Endometrial microvascular endothelial cells (primary cell): Measurements from ENCODE around the gene NRL. TPM values are rescaled to one million over a fixed set of nuclear protein-coding genes. Genes with fewer than 3 reads are reported as not detected.
"Not testable (repeated sequence)": the region's sequence is repeated elsewhere in the genome, so short reads cannot be mapped to it uniquely, and the experiment has no call there.

Source experiments
- in situ Hi-C: cut with HindIII; loops from 2 replicates; pipeline ENCODE4 v1.10.0; 2017; ENCODE audit warnings: low sequenced_read_pairs, low pct_unique_long_range_greater_than_20kb; ENCODE audit errors: inconsistent ontology term
- total RNA-seq: library from RNA; depleted of rRNA; stranded (reverse); fragments of >200 nt; gene quantifications from one replicate; pipeline ENCODE4 v1.2.3, GENCODE V29; 2015; ENCODE audit errors: inconsistent ontology term

Gene NRL
- total RNA-seq, 1 donor from 2014 or later = 0.65 TPM

GRCh38 chr14:24108336-24108874 is 6.3 kb downstream of the NRL start:
- in situ Hi-C loops = no loop called here

- in situ Hi-C loops = no loop called here
Measured at GRCh38 chr14:24106672-24107271, 8.0 kb downstream of the NRL start.

- in situ Hi-C loops = not testable (repeated sequence)
Measured at GRCh38 chr14:24105609-24106239, 9.0 kb downstream of the NRL start.

- in situ Hi-C loops = no loop called here
Measured at GRCh38 chr14:24103451-24103850, 11.3 kb downstream of the NRL start.

GRCh38 chr14:24102357-24103048 is 12.2 kb downstream of the NRL start:
- in situ Hi-C loops = no loop called here

- in situ Hi-C loops = no loop called here
Measured at GRCh38 chr14:24100982-24101494, 13.7 kb downstream of the NRL start.

GRCh38 chr14:24100197-24100981 is 14.4 kb downstream of the NRL start:
- in situ Hi-C loops = no loop called here

- in situ Hi-C loops = no loop called here
Measured at GRCh38 chr14:24098927-24099813, 15.6 kb downstream of the NRL start.

- in situ Hi-C loops = no loop called here
Measured at GRCh38 chr14:24098229-24098926, 16.4 kb downstream of the NRL start.

GRCh38 chr14:24096545-24097181 is 18.1 kb downstream of the NRL start:
- in situ Hi-C loops = no loop called here

- in situ Hi-C loops = no loop called here
Measured at GRCh38 chr14:24095271-24096068, 19.3 kb downstream of the NRL start.

GRCh38 chr14:24094841-24095270 is 19.9 kb downstream of the NRL start:
- in situ Hi-C loops = no loop called here

GRCh38 chr14:24093901-24094840 is 20.6 kb downstream of the NRL start, which contains the start of gene PCK2:
Gene PCK2, plus strand, starts transcription at chr14:24094311. Its CDS starts 95 bp downstream, at chr14:24094406.
- in situ Hi-C loops = no loop called here

- in situ Hi-C loops = no loop called here
Measured at GRCh38 chr14:24093207-24093900, 21.4 kb downstream of the NRL start.
